Stimulated activated CD4-positive, alpha-beta T cell treated with anti-CD3 and anti-CD28 coated beads, Interleukin-2, amount 100 ng/mL, for 4 hours (primary cell): ENCODE measurements around the gene LRTM2.

Source experiments
- DNase-seq: peaks from one replicate; pipeline ENCODE4 v3.0.0-alpha.2; 2020; ENCODE audit warnings: low read depth

LRTM2 gene

GRCh38 chr12:1829306-1829900 lies 9.0 kb downstream of the LRTM2 start:
- DNase-seq = no peak

- no peak for DNase-seq
Measured at GRCh38 chr12:1830401-1830845, 10.1 kb downstream of the LRTM2 start.

- no peak for DNase-seq
Measured at GRCh38 chr12:1830981-1831963, 10.9 kb downstream of the LRTM2 start.

- no peak for DNase-seq
Measured at GRCh38 chr12:1832801-1833595, 12.6 kb downstream of the LRTM2 start.

GRCh38 chr12:1833596-1834028 lies 13.2 kb downstream of the LRTM2 start:
- DNase-seq = no peak

DNA sequence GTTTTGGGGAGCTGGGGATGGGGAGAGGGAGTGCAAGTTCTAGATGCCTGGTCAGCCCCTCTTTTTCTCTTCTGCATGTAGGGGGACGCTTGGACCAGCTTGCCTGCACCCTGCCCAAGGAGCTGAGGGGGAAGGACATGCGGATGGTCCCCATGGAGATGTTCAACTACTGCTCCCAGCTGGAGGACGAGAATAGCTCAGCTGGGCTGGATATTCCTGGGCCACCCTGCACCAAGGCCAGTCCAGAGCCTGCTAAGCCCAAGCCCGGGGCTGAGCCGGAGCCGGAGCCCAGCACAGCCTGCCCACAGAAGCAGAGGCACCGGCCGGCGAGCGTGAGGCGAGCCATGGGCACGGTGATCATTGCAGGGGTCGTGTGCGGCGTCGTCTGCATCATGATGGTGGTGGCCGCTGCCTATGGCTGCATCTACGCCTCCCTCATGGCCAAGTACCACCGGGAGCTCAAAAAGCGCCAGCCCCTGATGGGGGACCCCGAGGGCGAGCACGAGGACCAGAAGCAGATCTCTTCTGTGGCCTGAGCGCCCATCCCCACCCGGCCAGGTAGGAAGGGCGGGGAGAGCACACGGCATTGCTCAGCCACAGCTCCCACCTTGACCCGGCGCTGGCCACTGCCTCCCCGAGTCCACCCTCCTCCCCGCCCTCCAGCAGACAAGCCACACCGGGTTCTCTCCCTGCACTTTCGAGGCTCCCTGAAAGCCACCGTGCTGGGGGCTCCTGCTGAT lies 14.0 kb downstream of the LRTM2 start:
- no peak for DNase-seq

DNA sequence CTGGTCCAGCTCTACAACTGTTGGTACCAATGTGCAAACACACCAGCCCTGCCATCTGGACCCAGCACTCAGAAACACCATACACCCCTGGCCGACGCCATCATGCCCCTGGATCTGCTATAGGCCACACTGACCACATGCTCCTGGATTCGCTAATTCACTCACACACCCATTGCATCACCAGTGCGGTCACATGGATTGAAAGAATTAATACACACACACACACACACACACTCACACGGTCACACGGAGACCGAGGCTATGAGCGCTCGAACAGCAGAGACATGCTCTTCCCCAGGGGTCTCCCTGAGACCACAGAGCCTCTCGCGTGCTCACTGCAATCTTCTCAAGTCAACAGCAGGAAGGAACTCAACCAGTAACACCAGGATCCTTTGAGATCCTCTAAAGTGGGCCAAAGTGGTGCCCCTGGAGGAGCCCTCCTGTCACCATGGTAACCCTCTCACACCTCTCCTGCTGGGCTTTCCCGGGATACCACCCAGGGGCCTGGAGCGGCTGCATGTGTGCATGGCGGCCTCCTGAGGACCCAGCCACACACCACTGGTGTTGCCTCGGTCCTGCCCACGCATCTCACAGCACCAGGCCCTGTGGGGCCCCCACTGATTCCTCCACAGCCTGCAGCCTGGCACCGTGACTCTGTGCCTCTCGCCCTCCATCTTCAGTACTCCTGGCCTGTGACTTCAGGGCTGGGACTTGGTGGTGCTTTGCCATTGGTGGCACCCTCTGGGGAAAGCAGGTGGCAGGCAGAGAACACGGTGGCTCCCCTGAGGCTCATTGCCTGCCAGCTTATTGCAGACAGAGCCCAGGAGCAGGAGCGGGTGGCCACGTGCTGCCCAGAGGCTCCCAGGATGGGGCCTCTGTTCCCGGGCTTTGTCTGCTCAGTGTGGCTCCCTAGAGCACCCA lies 15.1 kb downstream of the LRTM2 start:
- DNase-seq = no peak

GRCh38 chr12:1836241-1836803 lies 16.0 kb downstream of the LRTM2 start:
- DNase-seq = no peak

DNA sequence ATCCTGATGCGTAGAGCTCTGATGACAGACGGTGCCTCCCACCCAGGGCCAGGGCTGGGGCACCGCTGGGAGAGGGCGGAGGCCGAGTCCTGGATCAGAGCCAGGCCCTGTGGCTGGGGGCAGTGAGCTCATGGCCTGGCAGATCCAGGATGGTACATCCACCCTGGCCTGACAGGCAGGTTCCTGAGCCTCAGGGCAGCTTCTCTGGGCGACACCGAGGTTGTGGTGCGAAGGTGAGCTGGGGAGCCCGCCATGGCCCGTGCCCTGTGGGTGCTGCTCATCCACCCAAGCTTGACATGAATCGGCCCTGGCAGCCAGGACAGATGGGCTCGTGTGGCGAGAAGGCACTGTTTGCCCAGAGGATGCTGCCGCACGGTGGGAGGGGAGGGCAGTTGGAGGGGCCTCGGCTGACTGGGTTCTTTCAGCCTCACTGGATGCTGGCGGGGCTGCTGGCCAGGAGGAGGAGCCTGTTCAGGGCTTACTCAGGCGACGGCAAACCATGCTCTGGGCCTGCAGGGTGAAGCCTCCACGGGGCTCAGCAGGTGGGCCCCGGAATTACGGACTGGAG lies 16.6 kb downstream of the LRTM2 start:
- DNase-seq = no peak

DNA sequence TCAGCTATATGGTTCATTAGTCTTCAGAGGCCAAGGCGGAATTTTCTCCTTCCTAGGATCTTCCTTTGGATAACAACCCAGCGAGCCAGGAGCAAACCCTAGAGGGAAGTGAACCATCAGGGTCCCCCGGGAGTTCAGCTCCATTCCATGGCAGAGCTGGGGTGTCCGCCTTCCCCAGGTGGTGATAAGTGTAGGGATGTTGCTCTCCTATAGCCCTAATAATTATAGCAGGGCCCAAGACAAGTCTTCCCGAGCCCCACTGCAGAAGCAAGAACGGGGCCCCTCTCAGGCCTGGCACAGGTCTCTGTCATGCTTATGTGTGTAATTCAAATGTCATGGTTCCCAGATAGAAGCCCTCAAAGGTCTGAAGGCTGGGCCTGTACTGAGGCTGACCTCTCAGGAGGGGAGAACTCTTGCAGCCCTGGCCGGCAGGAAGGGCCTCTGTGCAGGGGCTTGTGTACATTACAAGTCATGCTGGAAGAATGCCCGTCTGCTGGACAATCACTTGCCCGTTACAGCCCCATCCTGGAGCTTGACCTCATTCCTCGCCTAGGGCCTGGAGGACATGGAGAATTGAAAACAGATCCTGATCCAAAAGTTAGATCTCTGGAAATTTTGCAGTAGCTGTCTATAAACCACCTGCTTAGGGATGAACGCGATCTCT lies 17.3 kb downstream of the LRTM2 start:
- DNase-seq = no peak

DNA sequence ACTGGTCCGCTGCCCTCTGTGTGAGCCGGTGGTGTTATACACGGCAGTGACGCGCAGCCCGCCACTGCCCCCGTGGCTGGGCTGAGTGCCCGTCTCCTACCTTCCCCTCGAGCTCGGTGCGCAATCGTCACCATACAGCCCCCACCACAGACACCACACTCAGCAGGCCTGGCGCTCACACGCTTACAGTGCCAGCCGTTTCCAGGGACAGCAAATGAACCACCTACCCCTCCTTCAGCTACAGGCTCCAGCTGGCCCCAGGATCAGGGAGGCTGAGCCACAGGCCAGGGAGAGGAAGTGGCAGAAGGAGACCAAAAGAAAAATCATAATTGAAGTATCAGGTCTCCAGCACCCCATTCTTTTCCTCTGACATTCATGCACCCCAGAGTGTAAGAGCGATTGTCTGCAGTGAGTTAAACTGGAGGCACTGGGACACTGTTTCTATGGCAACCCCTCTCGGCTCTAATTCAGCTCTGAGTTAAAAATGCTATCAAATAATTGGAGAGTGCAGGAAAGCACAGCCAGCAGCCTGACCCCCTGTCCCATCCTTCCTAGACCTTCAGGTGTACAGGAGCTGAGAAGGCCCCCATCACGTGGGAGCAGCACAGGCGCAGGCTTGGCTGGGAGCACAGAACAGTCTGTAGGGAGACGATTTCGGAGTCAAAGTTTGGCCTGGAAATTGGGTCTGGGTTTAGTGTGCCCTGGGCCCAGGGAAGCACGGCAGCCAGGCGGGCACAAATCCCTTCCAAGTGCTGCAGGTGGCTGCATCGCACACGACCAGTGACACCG lies 18.0 kb downstream of the LRTM2 start:
- no peak for DNase-seq

DNA sequence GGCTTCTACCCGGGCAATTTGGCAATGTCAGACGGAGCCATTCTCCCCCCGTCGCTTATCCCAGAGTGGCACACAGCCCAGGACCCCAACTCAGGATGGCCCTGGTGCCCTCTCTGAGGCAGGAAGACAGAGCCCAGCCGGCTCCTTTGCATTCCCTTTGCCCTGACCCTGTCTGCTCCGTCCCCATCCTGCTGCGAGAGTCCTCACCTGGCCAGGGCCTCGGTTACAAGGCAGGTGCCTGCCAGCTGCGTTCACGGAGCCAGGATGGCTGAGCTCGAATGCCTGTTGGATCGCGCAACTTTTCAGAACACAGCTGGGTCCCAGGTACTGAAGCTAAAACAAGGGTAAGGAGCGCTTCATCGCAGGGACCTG lies 18.6 kb downstream of the LRTM2 start:
- no peak for DNase-seq

DNA sequence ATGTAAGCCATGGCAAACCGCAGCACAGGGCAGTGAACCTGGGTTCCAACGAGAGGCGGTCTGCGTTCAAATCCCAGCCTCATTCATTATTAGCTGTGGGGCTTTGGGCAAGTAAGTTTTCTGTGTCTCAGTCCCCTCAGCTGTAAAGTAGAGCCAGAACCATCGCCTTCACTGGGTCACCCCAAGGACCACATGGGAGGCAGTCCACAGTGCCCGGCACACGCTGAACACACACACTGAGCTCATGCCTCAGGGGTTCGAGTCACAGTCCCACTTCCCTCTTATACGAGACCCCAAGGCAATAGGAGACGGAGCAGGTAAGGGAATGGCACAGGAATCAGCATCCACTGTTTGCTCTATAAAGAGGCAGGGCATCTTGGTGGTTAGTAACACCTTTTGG lies 19.1 kb downstream of the LRTM2 start:
- DNase-seq = no peak

DNA sequence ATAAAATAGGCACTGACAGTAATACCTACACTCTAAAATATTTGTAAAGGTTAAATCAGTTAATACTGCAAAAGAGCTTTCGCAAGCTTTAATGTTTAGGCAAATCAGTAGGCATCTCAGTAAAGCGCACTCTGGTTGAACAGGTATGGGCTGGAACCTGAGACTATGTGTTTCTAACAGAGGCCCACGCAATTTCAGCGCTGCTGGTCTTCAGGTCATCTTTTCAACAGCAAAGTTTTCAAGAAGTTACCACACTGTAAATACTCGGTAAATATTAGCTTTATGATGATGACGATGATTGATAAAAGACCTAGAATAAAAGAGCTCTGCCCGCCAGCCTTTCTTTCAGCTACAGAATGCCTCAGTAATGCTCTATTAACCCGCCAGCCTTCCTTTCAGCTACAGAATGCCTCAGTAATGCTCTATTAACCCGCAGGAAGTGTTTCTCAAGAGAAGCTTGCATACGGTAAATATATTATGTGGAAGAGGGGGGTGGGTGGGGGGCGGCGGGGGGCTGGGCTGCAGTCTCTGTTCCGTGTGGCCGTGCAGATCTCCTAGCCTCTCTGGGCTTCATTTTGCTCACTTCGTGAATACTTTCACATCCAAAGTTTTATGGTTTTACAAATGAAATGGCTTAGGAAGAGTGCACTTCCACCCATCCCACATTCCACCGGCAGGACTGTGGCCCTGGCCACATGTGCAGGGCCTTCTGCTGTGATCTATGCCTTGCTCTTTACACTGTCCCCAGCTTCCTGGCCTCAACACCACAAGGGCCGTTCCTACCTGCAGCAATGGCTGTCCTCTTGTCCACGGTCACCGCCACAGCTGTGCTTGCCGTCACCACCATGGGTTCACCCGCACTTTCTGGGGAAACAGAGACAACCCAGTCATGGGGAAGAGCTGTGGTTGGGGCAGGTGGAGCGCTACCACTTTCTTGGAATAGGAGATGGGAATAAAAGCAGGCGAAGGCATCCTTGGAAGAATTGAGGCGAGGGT lies 19.9 kb downstream of the LRTM2 start:
- DNase-seq = no peak

DNA sequence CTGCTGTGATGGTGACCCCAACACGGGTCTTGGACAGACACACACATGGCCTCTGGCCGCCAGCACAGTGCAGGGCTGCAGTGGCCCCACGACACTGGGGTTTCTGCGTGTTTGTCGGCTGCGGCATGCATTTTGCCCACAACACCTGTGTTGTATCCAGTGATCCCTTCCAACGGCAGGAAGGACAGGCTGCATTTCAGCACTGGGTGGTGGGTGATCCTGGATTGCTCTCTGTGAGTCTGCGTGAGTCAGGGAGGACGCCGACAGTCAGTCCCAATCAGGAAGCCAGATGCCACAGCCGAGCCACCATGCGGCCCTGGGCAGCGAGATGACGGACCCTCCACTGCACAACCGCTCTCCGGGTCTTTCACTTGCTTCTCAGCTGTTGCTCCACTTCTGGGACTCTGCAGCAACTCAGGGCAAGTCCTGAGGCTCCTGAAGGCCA lies 20.6 kb downstream of the LRTM2 start:
- no peak for DNase-seq

DNA sequence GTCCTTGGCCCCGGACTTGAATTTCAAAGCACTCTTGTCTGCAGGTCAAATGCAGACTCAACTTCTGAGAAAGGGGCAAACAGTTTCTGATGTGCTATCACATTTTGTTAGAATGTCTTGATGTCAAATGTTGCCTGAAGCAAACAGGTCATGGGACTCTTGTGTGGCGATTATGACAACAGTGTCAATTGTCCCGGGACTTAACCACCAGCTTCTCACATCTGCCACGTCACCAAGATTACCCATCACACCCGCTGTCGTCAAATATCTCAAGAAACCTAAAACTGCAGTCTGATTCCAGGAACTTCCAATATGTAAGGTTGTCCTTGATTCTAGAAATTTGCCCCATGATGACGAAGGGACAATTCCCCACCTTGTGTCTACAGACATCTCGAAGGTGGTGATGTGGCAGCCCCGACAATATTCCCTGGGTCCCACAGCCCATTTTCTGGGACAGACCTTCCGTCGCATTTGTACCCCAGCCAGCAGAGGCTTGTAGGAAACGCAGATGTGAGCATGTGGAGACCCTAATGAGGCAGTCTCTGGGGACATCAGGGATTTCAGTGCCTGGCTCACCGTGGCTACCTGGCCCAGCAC lies 21.3 kb downstream of the LRTM2 start:
- DNase-seq = no peak
